HG02610 (cell line): ENCODE results near the gene GRXCR1.

Experiments used
- ATAC-seq: cut with Tn5 transposase; IDR thresholded peaks from one replicate; pipeline ENCODE4 v1.9.1; 2021; ENCODE audit warnings: mild to moderate bottlenecking, moderate library complexity; ENCODE audit not compliant: unreplicated experiment

The GRXCR1 gene

DNA sequence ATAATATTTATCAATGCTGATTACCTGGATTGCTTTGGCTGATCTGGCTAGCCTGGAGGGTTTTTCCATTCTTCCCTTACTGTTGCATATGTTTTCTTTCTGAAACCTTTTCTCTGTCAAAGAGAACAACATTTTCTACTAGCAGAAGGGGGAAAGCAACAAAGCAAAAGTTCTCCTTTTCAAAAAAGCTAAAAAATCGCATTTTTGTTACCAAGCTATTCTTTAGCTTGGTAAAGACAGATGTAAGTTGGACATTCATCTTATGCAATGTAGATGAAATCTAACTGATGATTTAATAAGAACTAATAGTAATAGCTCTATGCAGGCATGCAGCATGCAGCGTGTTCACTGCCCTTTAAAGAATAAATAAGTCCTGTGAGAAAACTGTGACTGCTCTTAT lies at the start of gene GRXCR1:
TSS of gene GRXCR1 (plus strand) at position 301 of the 400 bp plus-strand sequence. CDS start 554 bp downstream, outside the sequence.
- no peak for ATAC-seq

GRCh38 chr4:42843694-42844093 lies 48.8 kb upstream of the GRXCR1 start:
- no peak for ATAC-seq

- no peak for ATAC-seq
These were observed 48.0 kb upstream of the GRXCR1 start for GRCh38 chr4:42844422-42845070.

DNA sequence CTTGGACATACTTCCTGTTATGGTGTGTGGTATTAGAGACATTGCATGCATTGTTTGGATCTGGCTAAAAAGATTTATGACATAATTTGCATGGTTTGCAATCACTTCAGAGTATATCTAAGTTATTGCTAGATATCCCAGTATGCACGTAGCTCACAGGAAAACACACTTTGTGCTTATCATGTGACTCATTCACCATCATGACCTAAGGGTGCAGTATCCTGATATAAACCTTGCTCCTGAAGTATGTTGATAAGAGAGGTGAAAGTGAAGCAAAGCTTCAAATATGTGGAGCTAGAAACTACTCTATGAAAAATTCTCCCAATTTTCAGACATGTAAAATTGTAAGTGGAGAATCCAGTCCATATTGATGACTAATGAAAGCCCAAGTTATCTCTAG lies 46.9 kb upstream of the GRXCR1 start:
- no peak for ATAC-seq

DNA sequence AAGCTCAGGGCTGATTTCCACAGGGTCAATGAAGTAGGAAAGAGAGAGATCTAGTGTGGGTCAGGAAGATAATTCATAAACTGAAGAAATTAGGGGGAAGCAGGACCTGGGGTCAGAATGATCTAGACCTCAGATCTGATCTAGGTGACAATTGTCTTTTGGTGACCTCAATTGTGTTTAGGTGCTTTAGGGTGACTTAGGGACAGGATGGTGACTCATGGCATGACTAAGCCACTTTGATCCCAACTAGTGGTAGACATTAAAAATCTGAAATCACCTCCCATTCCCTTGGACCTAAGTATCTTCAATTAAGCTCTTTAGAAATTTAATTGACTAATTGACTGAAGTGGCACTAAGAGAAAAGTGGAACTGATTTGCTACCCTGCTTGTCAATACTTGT lies 36.7 kb upstream of the GRXCR1 start:
- ATAC-seq, result no peak

DNA sequence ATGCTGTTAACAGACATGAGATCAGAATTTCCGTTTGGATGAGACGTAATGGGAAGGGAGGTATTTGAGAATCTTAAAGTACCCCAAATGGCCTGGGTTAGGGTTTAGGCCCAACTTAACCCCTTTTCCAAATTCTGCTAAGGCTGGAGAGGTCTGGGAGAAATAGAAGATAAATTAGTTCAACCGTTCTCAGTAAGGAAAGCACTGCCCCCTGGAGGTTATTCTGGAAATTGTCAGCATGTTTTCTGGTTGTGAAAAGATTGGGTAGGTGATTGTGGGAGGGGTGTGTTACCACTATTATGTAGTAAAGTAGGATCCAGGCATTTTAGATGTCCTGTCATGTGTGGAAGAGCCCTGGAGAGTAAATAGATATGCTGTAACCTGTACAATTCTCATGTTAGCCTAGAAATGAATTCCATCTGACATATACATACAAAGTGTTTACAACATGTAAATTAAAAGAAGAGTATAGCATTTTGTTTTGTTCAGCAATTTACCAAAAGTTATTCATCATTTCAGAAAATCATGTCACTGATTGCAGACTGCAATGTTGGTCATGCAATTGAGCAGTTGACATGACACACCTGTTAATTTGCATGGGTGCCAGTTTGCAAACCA lies 26.8 kb upstream of the GRXCR1 start:
- peak; percentile 54 for ATAC-seq

DNA sequence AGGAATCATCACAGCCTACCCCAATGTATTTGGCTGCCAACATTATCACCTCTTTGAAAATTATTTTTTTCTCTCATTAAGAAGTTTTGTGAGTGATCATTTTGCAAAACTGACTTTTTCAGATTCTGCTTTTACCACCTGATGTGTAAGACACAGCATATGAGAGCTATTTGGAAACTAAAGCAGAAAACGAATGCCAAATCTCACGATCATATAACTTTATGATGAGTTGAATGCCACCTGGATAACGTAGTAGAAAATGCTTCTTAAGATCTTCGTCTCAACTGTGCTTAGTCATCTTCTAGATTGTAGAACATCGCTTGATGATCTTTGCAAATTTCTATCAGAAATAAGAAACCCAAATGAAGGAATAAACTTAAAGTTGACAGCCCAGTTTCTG lies 21.3 kb upstream of the GRXCR1 start:
- no peak for ATAC-seq

GRCh38 chr4:42871671-42872290 lies 20.7 kb upstream of the GRXCR1 start:
- no peak for ATAC-seq

DNA sequence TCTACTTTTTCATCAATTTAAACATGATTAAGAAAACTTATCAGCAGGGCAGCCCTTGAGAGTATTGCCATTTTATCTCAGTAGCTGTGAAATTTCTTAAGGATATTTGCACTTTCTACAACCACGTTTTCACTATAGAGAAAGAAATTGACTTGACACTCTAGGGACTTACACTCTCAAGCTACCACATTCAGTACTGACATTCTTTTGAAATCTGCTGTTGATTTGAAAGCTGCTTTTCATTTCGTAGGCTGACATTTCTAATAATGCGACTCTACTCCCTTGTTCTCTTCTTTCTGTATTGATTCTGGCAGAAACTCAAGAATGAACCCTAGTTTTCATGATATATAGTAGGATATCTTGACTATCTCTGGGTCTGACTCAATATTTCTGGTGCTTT lies 13.7 kb upstream of the GRXCR1 start:
- no peak for ATAC-seq

DNA sequence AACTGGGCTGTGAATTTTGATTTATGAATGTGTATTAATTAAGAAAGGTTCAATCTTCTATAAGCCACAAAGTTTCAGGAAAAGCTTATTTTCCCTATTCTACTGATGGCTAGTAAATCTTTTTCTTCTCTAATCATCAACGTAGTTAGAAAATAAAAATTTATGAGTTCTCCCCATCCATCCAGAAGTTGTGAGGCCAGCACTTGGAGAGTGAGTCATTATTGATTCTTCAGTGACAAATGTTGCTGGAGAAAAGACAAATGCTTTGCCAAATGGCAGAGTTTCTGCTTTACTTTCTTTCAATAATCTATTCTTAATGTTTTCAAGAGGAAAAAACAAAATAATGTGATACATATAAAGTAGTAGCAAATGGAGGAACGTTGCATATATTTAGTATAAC lies 11.3 kb upstream of the GRXCR1 start:
- ATAC-seq, result no peak

- ATAC-seq, result no peak
These were observed 869 bp upstream of the GRXCR1 start for GRCh38 chr4:42891644-42892043.

DNA sequence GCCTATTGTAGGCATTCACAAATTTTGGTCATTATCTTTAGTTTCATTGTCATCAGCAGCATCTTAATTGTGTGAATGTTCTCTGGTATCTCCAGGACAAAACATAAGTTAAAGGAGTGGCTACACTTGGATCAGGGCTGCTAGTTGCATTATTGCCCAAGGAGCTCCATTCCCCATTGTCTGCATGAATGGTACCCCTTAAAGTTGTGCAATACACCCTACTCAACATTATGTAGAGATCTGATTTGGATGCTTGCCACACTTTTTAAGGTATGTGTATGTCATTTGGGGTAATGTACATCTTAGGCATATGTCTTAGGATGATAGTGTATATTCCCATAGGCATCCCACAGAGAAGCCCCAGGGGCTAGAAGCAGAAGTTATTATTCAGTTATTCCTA lies 2.9 kb downstream of the GRXCR1 start:
- no peak for ATAC-seq

- no peak for ATAC-seq
These were observed 12.5 kb downstream of the GRXCR1 start for GRCh38 chr4:42904986-42905385.

GRCh38 chr4:42905591-42905990 lies 13.1 kb downstream of the GRXCR1 start:
- no peak for ATAC-seq

DNA sequence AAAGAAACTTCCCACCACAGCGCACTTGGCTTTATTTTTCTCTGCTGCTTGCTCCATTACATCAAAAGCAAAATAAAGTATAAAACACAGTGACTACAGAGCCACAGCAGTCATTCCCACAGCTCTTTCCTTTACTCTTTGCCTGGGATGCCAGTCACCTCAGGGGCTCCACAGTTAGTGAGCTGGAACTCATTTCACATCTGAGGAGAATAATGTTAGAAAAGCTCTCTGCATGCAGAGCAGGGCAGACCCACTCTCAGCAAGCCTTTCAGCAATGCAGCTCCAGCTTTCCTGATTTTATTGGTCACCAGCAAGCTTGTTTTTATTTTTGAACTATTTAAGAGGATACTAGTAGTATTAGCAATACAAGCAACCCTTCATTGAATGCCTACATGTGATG lies 13.8 kb downstream of the GRXCR1 start:
- no peak for ATAC-seq

GRCh38 chr4:42906891-42907759 lies 14.6 kb downstream of the GRXCR1 start:
- no peak for ATAC-seq

DNA sequence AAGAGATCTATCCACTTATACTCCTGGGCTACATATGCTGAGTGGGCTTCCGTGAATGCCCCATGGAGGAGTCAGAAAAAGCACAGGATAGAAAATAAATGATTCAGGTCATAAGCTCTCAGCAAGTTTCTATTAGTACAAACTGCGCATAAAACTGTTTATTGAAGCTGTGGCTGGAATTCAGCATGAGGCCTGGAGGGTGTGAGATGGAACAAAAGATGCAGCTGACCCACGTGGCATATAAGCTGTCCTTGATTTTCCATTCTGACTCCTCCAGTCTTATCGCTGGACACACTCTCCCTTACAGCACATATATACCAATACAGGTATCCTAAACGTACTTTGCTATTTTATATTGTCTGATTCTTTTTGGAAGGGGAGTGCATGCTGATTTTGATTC lies 17.9 kb downstream of the GRXCR1 start:
- no peak for ATAC-seq

DNA sequence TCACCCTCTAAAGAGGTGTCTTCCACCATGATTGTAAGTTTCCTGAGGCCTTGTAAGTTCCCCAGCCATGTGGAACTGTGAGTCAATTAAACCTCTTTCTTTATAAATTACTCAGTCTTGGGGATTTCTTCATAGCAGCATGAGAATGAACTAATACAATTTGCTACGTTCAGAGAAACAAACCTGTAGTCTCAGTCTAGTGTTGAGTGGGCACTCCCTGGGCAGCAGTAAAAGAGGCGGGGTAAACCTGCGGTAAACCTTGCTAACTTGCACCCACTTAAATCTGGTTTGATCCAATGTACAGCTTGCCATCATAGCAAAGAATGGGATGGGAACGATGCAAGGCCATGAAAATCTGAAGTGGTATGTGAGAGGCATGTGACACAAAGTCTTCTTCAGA lies 22.4 kb downstream of the GRXCR1 start:
- no peak for ATAC-seq

- no peak for ATAC-seq
These were observed 23.0 kb downstream of the GRXCR1 start for GRCh38 chr4:42915484-42915883.

- ATAC-seq, result no peak
These were observed 24.8 kb downstream of the GRXCR1 start for GRCh38 chr4:42917296-42917695.

DNA sequence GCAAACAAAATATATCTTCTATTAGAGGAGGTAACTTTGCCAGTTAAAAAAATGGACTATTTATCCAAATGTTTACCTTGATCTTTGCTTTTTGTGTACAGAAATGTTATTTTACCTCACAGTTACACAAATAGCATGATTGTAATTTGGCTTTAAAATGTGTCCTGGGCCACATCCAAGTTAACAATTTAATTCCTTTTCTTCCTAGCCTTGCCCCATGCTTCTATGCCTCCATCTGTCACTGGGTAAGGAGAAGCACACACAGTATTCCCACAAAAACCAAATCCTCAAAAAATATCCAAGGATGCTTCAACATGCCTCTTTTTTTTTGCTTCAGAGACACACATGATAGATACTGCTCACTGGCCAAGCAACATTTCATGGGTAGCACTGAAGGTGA lies 30.9 kb downstream of the GRXCR1 start:
- ATAC-seq, result no peak

DNA sequence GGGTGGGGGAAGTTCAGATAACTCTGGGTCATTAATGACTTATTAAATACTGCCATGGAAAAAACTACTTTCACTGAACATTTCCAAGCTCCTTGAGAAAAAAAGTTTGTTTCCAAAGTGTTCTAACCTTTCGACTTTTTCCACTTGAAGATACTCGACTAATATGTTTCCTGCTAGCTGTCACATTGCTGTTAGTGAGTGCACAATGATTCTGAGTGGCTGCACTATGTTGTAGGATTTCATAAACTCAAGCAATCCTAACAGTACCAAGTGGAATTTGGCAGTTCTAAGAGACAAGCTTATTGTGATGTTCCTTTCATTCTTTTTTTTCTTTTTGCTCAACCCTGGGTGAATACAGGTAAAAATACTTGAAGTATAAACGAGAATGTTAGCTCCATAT lies 33.4 kb downstream of the GRXCR1 start:
- ATAC-seq, result no peak
